HepG2 (cell line): ENCODE results near the gene SRCIN1. TPM values are rescaled to one million over a fixed set of nuclear protein-coding genes. Genes with fewer than 3 reads are reported as not detected.

Experiments used
- AGO1 ChIP-seq: fragments of 200-400 bp; formaldehyde crosslinking; IDR thresholded peaks from 2 replicates; pipeline ENCODE4 v1.6.1; 2017; ENCODE audit warnings: mild to moderate bottlenecking, low read depth, low read length, moderate library complexity; ENCODE audit not compliant: poor library complexity, severe bottlenecking
- CBX1 ChIP-seq: IDR thresholded peaks from one replicate; pipeline ENCODE4 v1.6.1; 2016; ENCODE audit warnings: antibody characterized with exemption, low read depth
- ESRRA ChIP-seq: sonication (generic); formaldehyde crosslinking; IDR thresholded peaks from 2 replicates; pipeline ENCODE4 v1.5.1; 2020; ENCODE audit warnings: mild to moderate bottlenecking, low read depth, missing genetic modification reagents
- IRX3 ChIP-seq: sonication (generic); formaldehyde crosslinking; IDR thresholded peaks from 2 replicates; pipeline ENCODE4 v1.8.1; 2023; ENCODE audit warnings: mild to moderate bottlenecking, low read depth, missing genetic modification reagents, borderline replicate concordance
- KDM1A ChIP-seq: IDR thresholded peaks from 2 replicates; pipeline ENCODE4 v1.6.1; 2016; ENCODE audit warnings: missing compliant biosample characterization
- MTA1 ChIP-seq: sonication (generic); formaldehyde crosslinking; IDR thresholded peaks from 2 replicates; pipeline ENCODE4 v1.4.0; 2020; ENCODE audit warnings: missing genetic modification reagents, mild to moderate bottlenecking, borderline replicate concordance
- NFKBIZ ChIP-seq: IDR thresholded peaks from 2 replicates; pipeline ENCODE4 v1.6.1; 2018; ENCODE audit warnings: missing genetic modification reagents, missing compliant biosample characterization
- NFYC ChIP-seq: IDR thresholded peaks from 2 replicates; pipeline ENCODE4 v1.6.1; 2016; ENCODE audit warnings: missing genetic modification reagents, missing compliant biosample characterization
- POLR2AphosphoS5 ChIP-seq: IDR thresholded peaks from 2 replicates; pipeline ENCODE4 v1.6.1; 2012; ENCODE audit warnings: low read depth, low read length
- REL ChIP-seq: sonication (generic); formaldehyde crosslinking; conservative IDR thresholded peaks from 2 replicates; pipeline ENCODE4 v1.8.0; 2022; ENCODE audit warnings: mild to moderate bottlenecking, missing genetic modification reagents, moderate library complexity
- SMC3 ChIP-seq: IDR thresholded peaks from 2 replicates; pipeline ENCODE4 v1.6.1; 2011; ENCODE audit warnings: low read length, improper control_type of control experiment
- TBX3 ChIP-seq: fragments of 450-650 bp; IDR thresholded peaks from 2 replicates; pipeline ENCODE4 v1.6.1; 2017; ENCODE audit warnings: antibody characterized with exemption, mild to moderate bottlenecking, inconsistent platforms, borderline replicate concordance
- WIZ ChIP-seq: sonication (generic); formaldehyde crosslinking; IDR thresholded peaks from 2 replicates; pipeline ENCODE4 v1.5.1; 2020; ENCODE audit warnings: mild to moderate bottlenecking, missing genetic modification reagents
- ZBTB42 ChIP-seq: sonication (generic); formaldehyde crosslinking; IDR thresholded peaks from 2 replicates; pipeline ENCODE4 v1.5.0; 2020; ENCODE audit warnings: mild to moderate bottlenecking, missing genetic modification reagents
- ZFP91 ChIP-seq: sonication (generic); formaldehyde crosslinking; IDR thresholded peaks from 2 replicates; pipeline ENCODE4 v1.9.0; 2022; ENCODE audit warnings: missing genetic modification reagents, mild to moderate bottlenecking, borderline replicate concordance
- ZIK1 ChIP-seq: sonication (generic); formaldehyde crosslinking; IDR thresholded peaks from 2 replicates; pipeline ENCODE4 v1.5.0; 2020; ENCODE audit warnings: mild to moderate bottlenecking, low read depth, missing genetic modification reagents, borderline replicate concordance
- ZMYM2 ChIP-seq: sonication (generic); formaldehyde crosslinking; IDR thresholded peaks from 2 replicates; pipeline ENCODE4 v1.8.0; 2022; ENCODE audit warnings: mild to moderate bottlenecking, missing genetic modification reagents
- ZNF12 ChIP-seq: sonication (generic); formaldehyde crosslinking; IDR thresholded peaks from 2 replicates; pipeline ENCODE4 v1.5.0; 2020; ENCODE audit warnings: missing genetic modification reagents
- ZNF234 ChIP-seq: sonication (generic); formaldehyde crosslinking; conservative IDR thresholded peaks from 2 replicates; pipeline ENCODE4 v1.5.1; 2020; ENCODE audit warnings: mild to moderate bottlenecking, missing genetic modification reagents
- ZNF441 ChIP-seq: sonication (generic); formaldehyde crosslinking; IDR thresholded peaks from 2 replicates; pipeline ENCODE4 v1.7.0; 2021; ENCODE audit warnings: missing genetic modification reagents, borderline replicate concordance
- ZNF512 ChIP-seq: sonication (generic); formaldehyde crosslinking; IDR thresholded peaks from 2 replicates; pipeline ENCODE4 v1.4.0; 2020; ENCODE audit warnings: mild to moderate bottlenecking, missing genetic modification reagents
- ZNF576 ChIP-seq: sonication (generic); formaldehyde crosslinking; IDR thresholded peaks from 2 replicates; pipeline ENCODE4 v1.4.0; 2020; ENCODE audit warnings: mild to moderate bottlenecking, missing genetic modification reagents
- ZNF713 ChIP-seq: sonication (generic); formaldehyde crosslinking; IDR thresholded peaks from 2 replicates; pipeline ENCODE4 v1.4.0; 2020; ENCODE audit warnings: mild to moderate bottlenecking, missing genetic modification reagents
- ZNF724P ChIP-seq: sonication (generic); formaldehyde crosslinking; IDR thresholded peaks from 2 replicates; pipeline ENCODE4 v1.8.0; 2022; ENCODE audit warnings: missing genetic modification reagents, borderline replicate concordance
- ZSCAN5A ChIP-seq: sonication (generic); formaldehyde crosslinking; IDR thresholded peaks from 2 replicates; pipeline ENCODE4 v1.8.0; 2022; ENCODE audit warnings: mild to moderate bottlenecking, missing genetic modification reagents, borderline replicate concordance
- polyA plus RNA-seq, 8 experiments: library from polyadenylated mRNA; depleted of rRNA in 3 of 8; stranded (reverse) in 7 of 8; unstranded in 1 of 8; fragments of >200 nt; fragmentation: Illumina TruSeq in 4 of 8; extraction: Trizol in 4 of 8; gene quantifications; 2 replicates each; pipeline versions ENCODE4 v1.2.1 to v1.2.3, GENCODE V29; 2011 to 2016; ENCODE audit warnings: low read depth in 4 of 8, missing spikeins in 1 of 8, mixed read lengths in 1 of 8; ENCODE audit not compliant: insufficient read depth in 1 of 8
- total RNA-seq, 5 experiments: library from RNA; depleted of rRNA; stranded (reverse); fragments of >200 nt; fragmentation: Illumina TruSeq; extraction: Trizol; gene quantifications; 2 replicates each; pipeline ENCODE4 v1.2.3, GENCODE V29; 2016; ENCODE audit warnings: low read depth in 1 of 5

The SRCIN1 gene
- total and polyA plus RNA-seq, 2 of the 13 experiments (the other 11 are each of a cell fraction or from before 2014, with no cell fraction given): 1.2 to 9.6 TPM

GRCh38 chr17:38605841-38606645 is at the start of gene SRCIN1 (continued):
- TF ChIP-seq WIZ (CRISPR knock-in tag) (0 out of 2 replicates have a peak, but pooled peaks have one; percentile 57), ZNF512 (CRISPR knock-in tag) (0 out of 2 replicates have a peak, but pooled peaks have one; percentile 20), CBX1 (peak; percentile 99), ZNF234 (peak; percentile 31), NFKBIZ (CRISPR knock-in tag) (0 out of 2 replicates have a peak, but pooled peaks have one; percentile 33), SMC3 (peak; percentile 56; the same call in 1 of the 2 replicates), ZIK1 (no peak), ZNF441 (peak; percentile 23; the same call in 1 of the 2 replicates), POLR2AphosphoS5 (peak; percentile 44), ZFP91 (peak; percentile 94; the same call in 1 of the 2 replicates), MTA1 (peak; percentile 92), ZNF724P (peak; percentile 86; the same call in 1 of the 2 replicates), ZNF576 (CRISPR knock-in tag) (0 out of 2 replicates have a peak, but pooled peaks have one; percentile 43), ZMYM2 (CRISPR knock-in tag) (peak; percentile 99), ZNF12 (CRISPR knock-in tag) (peak; percentile 38; the same call in 1 of the 2 replicates), TBX3 (no peak), NFYC (CRISPR knock-in tag) (peak; percentile 28; the same call in 1 of the 2 replicates), ZSCAN5A (CRISPR knock-in tag) (no peak), REL (peak; percentile 85), ZNF713 (CRISPR knock-in tag) (no peak), IRX3 (CRISPR knock-in tag) (peak; percentile 54; the same call in 1 of the 2 replicates), AGO1 (peak; percentile 63), ZBTB42 (CRISPR knock-in tag) (peak; percentile 93), ESRRA (CRISPR knock-in tag) (peak; percentile 68; the same call in 1 of the 2 replicates), KDM1A (CRISPR knock-in tag) (peak; percentile 95)
